Kidney glomerular epithelial cell (primary cell): ENCODE measurements around the gene TEX38.
"Not testable (repeated sequence)": the region's sequence is repeated elsewhere in the genome, so short reads cannot be mapped to it uniquely, and the experiment has no call there.

Experiments
- DNase-seq: peaks from one replicate; lab custom pipeline; 2025; lab: John Stamatoyannopoulos, UW

Gene TEX38

GRCh38 chr1:46671554-46671953 lies at the start of gene TEX38:
TEX38 (plus strand) TSS chr1:46671854; CDS start chr1:46671935, 81 bp downstream.
- no peak for DNase-seq

GRCh38 chr1:46621930-46622329 lies 49.7 kb upstream of the TEX38 start:
- DNase-seq = no peak

GRCh38 chr1:46622344-46622743 lies 49.3 kb upstream of the TEX38 start:
- no peak for DNase-seq

GRCh38 chr1:46623743-46624644 lies 47.7 kb upstream of the TEX38 start:
- DNase-seq = no peak

- no peak for DNase-seq
Observed at GRCh38 chr1:46630719-46631118, 40.9 kb upstream of the TEX38 start.

- no peak for DNase-seq
Observed at GRCh38 chr1:46635205-46635604, 36.4 kb upstream of the TEX38 start.

DNA sequence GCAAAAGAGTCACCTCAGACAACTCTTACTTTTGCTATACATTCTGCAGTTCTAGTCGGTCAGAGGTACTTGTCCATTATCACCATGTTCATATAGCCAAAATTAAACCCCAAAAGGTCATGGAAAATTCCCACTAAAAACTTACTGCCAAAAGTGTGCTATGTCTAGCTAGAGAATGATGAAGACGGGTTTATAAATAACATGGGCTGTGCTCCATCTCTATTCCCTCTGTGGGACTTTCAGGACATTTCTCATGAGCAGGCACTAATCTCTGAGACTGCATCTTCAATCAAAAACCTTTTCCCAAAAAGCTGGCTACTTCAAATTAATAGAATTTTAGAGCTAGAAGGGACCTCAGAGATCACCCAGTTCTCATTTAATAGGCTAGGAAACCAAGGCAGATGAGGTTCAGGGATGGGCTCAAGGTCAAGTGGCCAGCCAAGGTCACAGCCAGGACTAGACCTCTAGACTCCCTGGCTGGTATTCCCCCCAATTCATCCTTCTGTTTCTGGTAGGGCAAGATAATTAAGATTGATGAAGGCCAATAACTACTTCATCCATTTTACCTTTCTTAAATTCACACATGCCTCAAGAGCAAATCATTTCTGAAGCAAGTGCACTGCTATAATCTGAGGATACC lies 34.1 kb upstream of the TEX38 start:
- DNase-seq = no peak

DNA sequence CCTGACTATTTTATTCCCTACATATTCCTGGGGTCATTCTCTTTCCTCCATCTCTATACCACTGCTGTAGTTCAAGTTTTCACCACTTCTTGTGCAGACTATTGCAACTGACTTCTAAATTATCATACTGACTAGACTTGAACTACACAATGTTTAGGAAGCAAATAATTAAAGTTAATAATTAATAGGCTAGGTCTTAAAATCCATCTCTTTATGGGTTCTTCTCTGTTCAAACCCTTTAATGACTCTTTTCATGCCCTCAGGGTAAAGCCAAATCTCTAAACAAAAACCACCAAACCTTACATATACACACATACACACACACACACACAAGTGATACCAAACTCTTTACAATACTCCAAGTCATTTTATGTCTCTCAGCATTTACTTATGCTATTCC lies 32.7 kb upstream of the TEX38 start:
- no peak for DNase-seq

DNA sequence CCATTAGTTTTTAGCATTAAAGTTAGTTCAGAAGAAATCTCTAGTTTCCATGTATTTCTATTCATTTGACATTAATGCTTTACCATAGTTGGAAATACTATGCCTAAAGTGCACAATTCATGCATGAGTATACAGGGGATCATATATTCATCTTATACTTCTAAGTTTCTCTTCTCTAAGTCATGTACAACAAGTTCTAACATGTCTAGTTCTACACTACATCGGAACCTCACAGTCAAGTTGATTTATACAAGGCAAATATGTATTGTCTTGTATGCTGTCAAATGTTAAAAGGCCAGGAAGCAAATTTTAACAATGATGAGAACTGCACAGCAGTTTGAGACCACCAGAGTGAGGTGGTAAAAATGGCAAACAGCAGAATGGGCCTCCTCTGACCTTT lies 32.1 kb upstream of the TEX38 start:
- no peak for DNase-seq

DNA sequence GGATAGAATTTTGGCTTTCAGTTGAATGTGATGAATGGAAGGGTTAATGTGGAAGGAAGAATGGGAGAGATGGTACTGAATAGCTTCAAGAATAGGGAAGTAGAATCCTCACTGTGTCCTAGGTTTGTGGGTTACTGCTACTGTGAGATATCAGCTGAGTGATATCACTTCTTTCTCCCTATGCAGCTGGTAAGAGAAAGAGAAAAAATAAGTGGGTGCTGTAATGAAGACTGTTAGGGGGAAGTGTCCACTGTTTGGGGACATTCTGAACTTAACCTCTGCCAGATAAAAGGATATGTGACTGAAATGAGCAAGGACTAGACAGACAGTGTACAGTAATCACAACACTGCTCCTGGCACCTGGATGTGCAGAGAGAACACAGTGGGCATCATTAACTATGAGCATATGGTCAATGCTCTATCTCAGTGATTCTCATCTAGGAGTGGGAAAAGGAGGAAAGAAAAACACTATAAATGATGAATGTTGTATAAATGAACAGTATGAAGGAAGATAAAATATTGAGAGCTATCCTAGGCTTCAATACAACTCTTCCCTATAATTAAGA lies 29.5 kb upstream of the TEX38 start:
- DNase-seq = no peak

- peak; percentile 81 for DNase-seq
Observed at GRCh38 chr1:46643368-46643775, 28.3 kb upstream of the TEX38 start.

GRCh38 chr1:46645815-46646214 lies 25.8 kb upstream of the TEX38 start:
- DNase-seq = no peak

DNA sequence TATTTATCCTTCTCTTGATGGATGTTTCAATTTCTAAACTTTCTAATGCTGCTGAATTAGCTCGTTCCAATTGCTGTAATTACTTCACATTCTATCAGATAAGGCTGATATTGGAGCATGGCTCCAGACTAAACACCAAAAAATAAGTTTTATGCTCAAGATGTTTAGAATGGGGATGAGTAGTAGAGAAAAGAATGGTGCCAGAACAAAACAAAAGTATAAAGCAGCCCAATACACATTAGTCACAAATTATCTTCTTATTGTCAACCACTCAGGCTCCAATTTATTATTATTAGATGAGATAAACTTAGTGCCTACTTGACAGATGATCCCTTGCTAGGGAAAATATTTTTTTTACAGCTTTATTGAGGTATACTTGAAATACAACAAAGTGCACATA lies 25.3 kb upstream of the TEX38 start:
- no peak for DNase-seq

DNA sequence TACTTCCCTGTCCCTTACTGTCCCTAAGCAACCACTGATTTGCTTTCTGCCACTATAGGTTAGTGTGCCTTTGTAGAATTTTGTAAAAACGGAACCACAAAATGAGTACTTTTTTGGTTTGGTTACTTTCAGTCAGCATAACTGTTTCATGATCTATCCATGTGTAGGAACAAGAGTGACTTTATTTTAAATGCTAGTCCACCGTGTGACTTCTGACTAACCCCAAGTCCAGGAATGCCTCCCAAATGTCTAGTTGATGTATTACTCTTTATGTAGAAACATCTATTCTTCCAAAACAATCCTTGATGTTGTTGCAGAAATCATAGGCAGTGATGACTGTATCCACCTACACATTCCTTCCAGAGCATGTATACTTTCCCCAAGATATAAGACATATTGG lies 24.8 kb upstream of the TEX38 start:
- DNase-seq = no peak

GRCh38 chr1:46647611-46648010 lies 24.0 kb upstream of the TEX38 start:
- DNase-seq = no peak

GRCh38 chr1:46649764-46650163 lies 21.9 kb upstream of the TEX38 start:
- DNase-seq = no peak

DNA sequence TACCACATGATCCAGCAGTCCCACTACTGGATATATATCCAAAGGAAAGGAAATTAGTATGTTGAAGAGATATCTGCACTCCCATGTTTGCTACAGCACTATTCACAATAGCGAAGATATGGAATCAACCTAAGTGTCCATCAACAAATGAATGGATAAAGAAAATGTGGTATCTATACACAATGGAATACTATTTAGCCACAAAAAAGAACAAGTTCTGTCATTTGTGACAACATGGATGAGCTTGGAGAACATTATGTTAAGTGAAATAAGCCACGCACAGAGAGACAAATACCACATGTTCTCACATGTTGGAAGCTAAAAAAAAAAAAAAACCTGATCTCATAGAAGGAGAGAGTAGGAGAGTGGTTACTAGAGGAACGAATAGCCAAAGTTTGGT lies 21.2 kb upstream of the TEX38 start:
- DNase-seq = no peak

DNA sequence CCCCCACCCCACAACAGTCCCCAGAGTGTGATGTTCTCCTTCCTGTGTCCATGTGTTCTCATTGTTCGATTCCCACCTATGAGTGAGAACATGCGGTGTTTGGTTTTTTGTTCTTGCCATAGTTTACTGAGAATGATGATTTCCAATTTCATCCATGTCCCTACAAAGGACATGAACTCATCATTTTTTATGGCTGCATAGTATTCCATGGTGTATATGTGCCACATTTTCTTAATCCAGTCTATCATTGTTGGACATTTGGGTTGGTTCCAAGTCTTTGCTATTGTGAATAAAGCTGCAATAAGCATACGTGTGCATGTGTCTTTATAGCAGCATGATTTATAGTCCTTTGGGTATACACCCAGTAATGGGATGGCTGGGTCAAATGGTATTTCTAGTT lies 20.5 kb upstream of the TEX38 start:
- DNase-seq = not testable (repeated sequence)

DNA sequence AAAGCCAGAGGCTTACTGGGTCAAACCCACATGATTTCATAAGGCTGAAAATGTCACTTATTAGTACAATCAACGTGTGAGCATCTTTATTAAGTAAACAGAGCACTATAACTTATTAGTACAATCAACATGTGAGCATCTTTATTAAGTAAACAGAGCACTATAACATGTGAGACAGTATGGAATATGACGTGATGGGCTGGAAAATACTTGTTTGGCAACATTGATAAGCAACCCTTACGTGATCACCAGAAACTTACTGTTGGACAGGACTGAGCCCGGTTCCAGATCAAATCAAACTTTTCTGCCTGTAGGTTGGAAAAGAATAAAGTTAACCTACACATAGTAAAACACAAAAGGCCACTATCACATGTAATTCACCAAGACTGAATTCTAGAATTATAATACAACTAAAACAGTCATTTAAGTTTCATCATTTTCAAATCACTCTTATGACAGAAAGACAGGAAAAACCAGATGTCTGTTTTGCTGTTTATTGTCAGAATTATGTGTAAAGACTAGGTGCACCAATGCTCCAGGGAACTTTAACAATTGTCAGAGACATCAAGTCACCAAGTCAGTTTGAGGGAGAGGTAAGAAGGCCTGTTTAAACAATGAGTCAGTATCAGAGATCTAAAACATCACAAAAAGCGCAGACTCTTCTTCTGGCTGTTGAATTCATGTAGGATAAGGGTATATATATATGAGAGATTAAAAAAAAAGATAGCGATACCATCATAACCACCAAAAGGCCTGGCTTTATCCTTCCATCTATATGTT lies 19.1 kb upstream of the TEX38 start:
- no peak for DNase-seq

DNA sequence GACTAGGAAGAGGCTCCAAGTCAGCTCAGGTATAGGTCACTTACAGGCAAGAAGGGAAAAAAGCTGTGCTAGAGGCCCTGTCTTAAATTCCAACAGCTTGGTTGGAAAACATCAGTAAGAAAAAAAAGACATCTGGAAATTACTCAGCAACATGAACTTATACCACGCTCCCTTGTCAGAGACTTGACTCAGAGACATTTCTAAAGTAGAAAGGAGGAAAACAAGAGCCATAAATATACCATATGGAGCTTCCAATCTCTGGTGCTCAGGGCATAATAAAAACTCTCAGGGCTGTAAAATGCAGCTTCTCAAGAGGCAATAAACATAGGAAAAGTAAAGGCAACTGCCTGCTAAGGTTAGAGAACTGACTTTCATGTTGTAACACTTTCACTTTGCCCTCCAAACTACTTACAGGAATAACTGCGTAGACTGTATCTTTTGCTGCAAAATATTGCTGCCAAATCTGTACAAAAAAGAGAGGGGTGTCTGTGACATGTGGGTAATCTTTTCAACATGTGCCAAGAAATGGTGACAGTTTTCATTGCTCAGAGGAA lies 18.2 kb upstream of the TEX38 start:
- DNase-seq = no peak

- DNase-seq = no peak
Observed at GRCh38 chr1:46654012-46654411, 17.6 kb upstream of the TEX38 start.

- not testable (repeated sequence) for DNase-seq
Observed at GRCh38 chr1:46654698-46655097, 17.0 kb upstream of the TEX38 start.
